ENCODE measurements around the gene ADRA2A. TPM values are rescaled to one million over a fixed set of nuclear protein-coding genes. Genes with fewer than 3 reads are reported as not detected.

The ADRA2A gene
- total and polyA plus RNA-seq, 10 of the 15 experiments (the other 5 are each of a cell fraction or from before 2014, with no cell fraction given): 0.08 TPM; not detected in 9

GRCh38 chr10:111123883-111124282 is 47.1 kb downstream of the ADRA2A start:
- Histone ChIP-seq H3K4me3 (no peak overlapping the region), H3K9ac (ENCODE audit: control insufficient read depth, insufficient read depth, low read length) (no peak overlapping the region), H3K27ac (ENCODE audit: control insufficient read depth, insufficient read depth) (no peak overlapping the region), H4K20me1 (ENCODE audit: control insufficient read depth, insufficient read depth) (no peaks in the 10 kb centered on the region), H3K4me1 (ENCODE audit: control insufficient read depth, insufficient read depth, low read length) (no peaks in the 10 kb centered on the region), H3K36me3 (ENCODE audit: control insufficient read depth in 2 of 2, insufficient read depth in 2 of 2, low read length in 1 of 2) (no peaks in the 10 kb centered on the region), H3K27me3 (replicated peaks in 1 of 2; ENCODE audit: control insufficient read depth in 2 of 2, insufficient read depth in 2 of 2, low read length in 1 of 2) (peaks cover 0 to 2% of the 10 kb centered on the region in 2 experiments; a peak in 2 of 4 replicates), H2AFZ (ENCODE audit: control insufficient read depth, low read depth, low read length) (no peak overlapping the region), H3K79me2 (ENCODE audit: control insufficient read depth, insufficient read depth, low read length) (no peaks in the 10 kb centered on the region), H3K9me3 (replicated peaks; ENCODE audit: control insufficient read depth, insufficient read depth, low read length) (no peaks in the 10 kb centered on the region), H3K4me2 (ENCODE audit: control insufficient read depth, insufficient read depth) (no peak overlapping the region)
- intact Hi-C loops (cut with micrococcal nuclease; ENCODE audit: unreplicated experiment) (no loop called here), in situ Hi-C loops (cut with MboI) (no loop called here)
- no peak for FAIRE-seq
- no TSS peak for BruUV-seq (replicated peaks)
- POLR2A ChIA-PET: no interaction called here
- DNase-seq (ENCODE audit: low read depth, low spot score): no peak
- CTCF ChIA-PET: no interaction called here
- 11% methylated on average over 6 of the region's 6 CpGs for WGBS (ENCODE audit: insufficient coverage, insufficient replicate concordance, low lambda C conversion rate, missing lambda C conversion rate)
- RAD21 ChIA-PET (ENCODE audit: unreplicated experiment): no interaction called here
- SMC1A ChIA-PET (ENCODE audit: uncharacterized antibody, unreplicated experiment): interaction anchor here (1.3 kb wide), 1 partner anchor 204 kb away, joined by 3 read pairs; no protein-coding TSS in a partner anchor
- TF ChIP-seq FOXM1 (IDR thresholded peaks at IDR 0.05; ENCODE audit: low read depth, low read length) (no peak), TCF7 (IDR thresholded peaks at IDR 0.05; ENCODE audit: borderline replicate concordance) (no peak), KAT2A (conservative IDR thresholded peaks at IDR 0.05; ENCODE audit: control insufficient read depth, low read depth, low read length) (no peak), JUND (IDR thresholded peaks at IDR 0.05; ENCODE audit: low read depth, low read length) (no peak), KDM1A (IDR thresholded peaks at IDR 0.05; ENCODE audit: borderline replicate concordance) (no peak), SIX5 (IDR thresholded peaks at IDR 0.05; ENCODE audit: low read depth, low read length, severe bottlenecking) (no peak), LARP7 (IDR thresholded peaks at IDR 0.05) (no peak), E4F1 (IDR thresholded peaks at IDR 0.05; ENCODE audit: borderline replicate concordance, partially characterized antibody) (no peak), NR2C1 (IDR thresholded peaks at IDR 0.05) (no peak), SMAD1 (IDR thresholded peaks at IDR 0.05; ENCODE audit: low read depth, partially characterized antibody) (no peak), PAX5 (IDR thresholded peaks at IDR 0.05; ENCODE audit: borderline replicate concordance, low read depth, low read length) (no peak), ZNF207 (IDR thresholded peaks at IDR 0.05; ENCODE audit: borderline replicate concordance) (no peak), STAT3 (IDR thresholded peaks at IDR 0.05; ENCODE audit: low read depth, low read length) (no peak), IKZF1 (conservative IDR thresholded peaks at IDR 0.05) (no peak), ZNF592 (IDR thresholded peaks at IDR 0.05) (no peak), MTA3 (IDR thresholded peaks at IDR 0.05; ENCODE audit: borderline replicate concordance, low read length) (no peak), GABPA (IDR thresholded peaks at IDR 0.05; ENCODE audit: low read depth) (no peak)
- TF ChIP-seq, protein P1, sequence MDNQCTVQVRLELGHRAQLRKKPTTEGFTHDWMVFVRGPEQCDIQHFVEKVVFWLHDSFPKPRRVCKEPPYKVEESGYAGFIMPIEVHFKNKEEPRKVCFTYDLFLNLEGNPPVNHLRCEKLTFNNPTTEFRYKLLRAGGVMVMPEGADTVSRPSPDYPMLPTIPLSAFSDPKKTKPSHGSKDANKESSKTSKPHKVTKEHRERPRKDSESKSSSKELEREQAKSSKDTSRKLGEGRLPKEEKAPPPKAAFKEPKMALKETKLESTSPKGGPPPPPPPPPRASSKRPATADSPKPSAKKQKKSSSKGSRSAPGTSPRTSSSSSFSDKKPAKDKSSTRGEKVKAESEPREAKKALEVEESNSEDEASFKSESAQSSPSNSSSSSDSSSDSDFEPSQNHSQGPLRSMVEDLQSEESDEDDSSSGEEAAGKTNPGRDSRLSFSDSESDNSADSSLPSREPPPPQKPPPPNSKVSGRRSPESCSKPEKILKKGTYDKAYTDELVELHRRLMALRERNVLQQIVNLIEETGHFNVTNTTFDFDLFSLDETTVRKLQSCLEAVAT (IDR thresholded peaks at IDR 0.05): no peak
- no peak for ATAC-seq

Measured in GM12878 (cell line).